BJ (cell line): ENCODE measurements around the gene IL1RAPL1. TPM values are rescaled to one million over a fixed set of nuclear protein-coding genes. Genes with fewer than 3 reads are reported as not detected.
A peak's percentile ranks its signal among the peaks of the same experiment; 100 is the strongest.
"Not testable (repeated sequence)": the region's sequence is repeated elsewhere in the genome, so short reads cannot be mapped to it uniquely, and the experiment has no call there.

Source experiments
- CTCF ChIA-PET: fragments of 350-600 bp; formaldehyde crosslinking; extraction: SDS; loops from one replicate; lab custom pipeline; 2021; ENCODE audit warnings: antibody characterized with exemption, inconsistent platforms; lab: Yijun Ruan, JAX
- POLR2A ChIA-PET: fragments of 300-600 bp; sonication (Branson Sonifier 250); formaldehyde crosslinking; extraction: SDS; loops from one replicate; lab custom pipeline; 2021; ENCODE audit warnings: antibody characterized with exemption; lab: Charles Lee
- DNase-seq: peaks from one replicate; pipeline ENCODE4 v3.0.0-alpha.2; 2011; ENCODE audit warnings: low read depth
- H3K27me3 ChIP-seq: 2 replicates; pipeline ENCODE4 v1.6.0; 2011; ENCODE audit warnings: low read length; ENCODE audit not compliant: control insufficient read depth, insufficient read depth
- H3K36me3 ChIP-seq: 2 replicates; pipeline ENCODE4 v1.5.1; 2011; ENCODE audit warnings: low read length; ENCODE audit not compliant: control insufficient read depth, insufficient read depth
- H3K4me3 ChIP-seq: 2 replicates; pipeline ENCODE4 v1.5.1; 2011; ENCODE audit warnings: low read depth, mild to moderate bottlenecking, control low read depth, low read length
- CTCF ChIP-seq: IDR thresholded peaks from 2 replicates; pipeline ENCODE4 v1.5.1; 2011; ENCODE audit warnings: low read depth, mild to moderate bottlenecking, control low read depth, inconsistent platforms, low read length, moderate library complexity; ENCODE audit not compliant: insufficient read depth
- polyA plus RNA-seq: library from polyadenylated mRNA; depleted of rRNA; stranded (reverse); fragments of >200 nt; gene quantifications from 2 replicates; pipeline ENCODE4 v1.2.3, GENCODE V29; 2011

IL1RAPL1 gene
- polyA plus RNA-seq, 1 experiment = 0.02 TPM

- CTCF ChIA-PET = no interaction called here
- POLR2A ChIA-PET = no interaction called here
- Histone ChIP-seq H3K36me3 (no peaks in the 10 kb centered on the region), H3K27me3 (no peaks in the 10 kb centered on the region), H3K4me3 (no peak overlapping the region)
- TF ChIP-seq CTCF = no peak
- no peak for DNase-seq
These were observed 728.7 kb downstream of the IL1RAPL1 start for GRCh38 chrX:29315931-29316330.

- no peak for TF ChIP-seq CTCF
- ChIA-PET CTCF (no interaction called here), POLR2A (no interaction called here)
- no peaks in the 10 kb centered on the region for H3K36me3 ChIP-seq
- H3K27me3 ChIP-seq = no peaks in the 10 kb centered on the region
- no peak overlapping the region for H3K4me3 ChIP-seq
- DNase-seq = peak; percentile 11
These were observed 730.8 kb downstream of the IL1RAPL1 start for GRCh38 chrX:29318012-29318411.

DNA sequence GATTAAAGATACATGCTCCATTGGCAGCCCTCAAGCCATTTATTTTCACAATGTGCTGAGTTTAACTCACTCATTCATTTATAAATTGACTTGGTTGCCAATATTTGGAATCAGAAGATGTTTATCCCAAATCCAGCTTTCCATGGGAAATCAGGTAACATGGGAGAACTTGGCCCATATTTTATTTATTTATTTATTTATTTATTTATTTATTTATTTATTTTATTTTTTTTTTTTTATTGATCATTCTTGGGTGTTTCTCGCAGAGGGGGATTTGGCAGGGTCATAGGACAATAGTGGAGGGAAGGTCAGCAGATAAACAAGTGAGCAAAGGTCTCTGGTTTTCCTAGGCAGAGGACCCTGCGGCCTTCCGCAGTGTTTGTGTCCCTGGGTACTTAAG lies 745.2 kb downstream of the IL1RAPL1 start:
- H3K27me3 ChIP-seq, CTCF ChIA-PET, H3K4me3 ChIP-seq, POLR2A ChIA-PET, H3K36me3 ChIP-seq, DNase-seq: not testable (repeated sequence)

GRCh38 chrX:29333091-29333490 lies 745.8 kb downstream of the IL1RAPL1 start:
- CTCF ChIA-PET, POLR2A ChIA-PET, H3K27me3 ChIP-seq, H3K4me3 ChIP-seq, DNase-seq, H3K36me3 ChIP-seq: not testable (repeated sequence)

- no peaks in the 10 kb centered on the region for H3K27me3 ChIP-seq
- H3K36me3 ChIP-seq = no peaks in the 10 kb centered on the region
- TF ChIP-seq CTCF = no peak
- CTCF ChIA-PET = no interaction called here
- POLR2A ChIA-PET = no interaction called here
- no peak overlapping the region for H3K4me3 ChIP-seq
- DNase-seq = no peak
These were observed 761.0 kb downstream of the IL1RAPL1 start for GRCh38 chrX:29348288-29348687.

- TF ChIP-seq CTCF = no peak
- ChIA-PET POLR2A (no interaction called here), CTCF (no interaction called here)
- no peak for DNase-seq
- no peak overlapping the region for H3K4me3 ChIP-seq
- H3K36me3 ChIP-seq = no peaks in the 10 kb centered on the region
- H3K27me3 ChIP-seq = no peaks in the 10 kb centered on the region
These were observed 772.0 kb downstream of the IL1RAPL1 start for GRCh38 chrX:29359276-29359675.

DNA sequence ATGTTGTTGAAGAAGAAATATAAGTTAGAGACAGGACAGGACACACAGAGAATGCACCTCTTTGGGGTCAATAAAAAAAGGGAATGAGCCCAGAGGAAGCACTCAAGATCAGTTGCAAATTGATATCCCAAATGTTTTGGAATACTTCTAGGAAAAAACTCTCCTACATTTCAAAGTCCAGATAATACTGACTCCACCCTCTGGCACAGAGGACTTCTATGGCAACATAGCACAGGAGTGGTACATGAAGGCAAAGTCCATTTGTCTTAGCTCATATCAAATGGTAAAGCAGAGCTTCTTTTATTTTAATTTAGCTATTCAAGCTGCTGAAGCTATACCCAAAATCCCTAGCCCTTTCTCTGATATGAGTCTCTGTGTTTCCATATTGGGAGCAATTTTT lies 787.5 kb downstream of the IL1RAPL1 start:
- POLR2A ChIA-PET = not testable (repeated sequence)

More for the DNA sequence above, 787.5 kb downstream of the IL1RAPL1 start:
- H3K4me3 ChIP-seq, H3K36me3 ChIP-seq, H3K27me3 ChIP-seq, CTCF ChIA-PET, DNase-seq: not testable (repeated sequence)
